K562 (cell line): ENCODE data around the gene MICU1. TPM values are rescaled to one million over a fixed set of nuclear protein-coding genes. Genes with fewer than 3 reads are reported as not detected.

Experiments used
- BHLHE40 ChIP-seq: IDR thresholded peaks from 2 replicates; pipeline ENCODE4 v1.6.1; 2011; ENCODE audit warnings: low read length, improper control_type of control experiment
- CCAR2 ChIP-seq: fragments of 200-400 bp; formaldehyde crosslinking; IDR thresholded peaks from 2 replicates; pipeline ENCODE4 v1.6.1; 2017; ENCODE audit warnings: mild to moderate bottlenecking, low read depth, low read length
- DDX20 ChIP-seq: fragments of 450-650 bp; IDR thresholded peaks from 2 replicates; pipeline ENCODE4 v1.6.1; 2016; ENCODE audit warnings: missing genetic modification characterization, low read depth, mild to moderate bottlenecking, missing compliant biosample characterization, moderate library complexity
- E2F1 ChIP-seq: sonication (generic); formaldehyde crosslinking; IDR thresholded peaks from 2 replicates; pipeline ENCODE4 v1.8.1; 2023; ENCODE audit warnings: mild to moderate bottlenecking, missing genetic modification reagents, moderate library complexity
- EGR1 ChIP-seq: fragments of 450-650 bp; conservative IDR thresholded peaks from 2 replicates; pipeline ENCODE4 v1.6.1; 2017; ENCODE audit warnings: mild to moderate bottlenecking
- EHMT2 ChIP-seq: fragments of 450-650 bp; IDR thresholded peaks from 2 replicates; pipeline ENCODE4 v1.6.1; 2018; ENCODE audit warnings: antibody characterized with exemption
- GATAD2A ChIP-seq: fragments of 450-650 bp; IDR thresholded peaks from 2 replicates; pipeline ENCODE4 v1.6.1; 2017
- KHSRP ChIP-seq: fragments of 450-650 bp; IDR thresholded peaks from 2 replicates; pipeline ENCODE4 v1.6.1; 2017
- MYC ChIP-seq, 2 experiments: fragments of 250-450 bp in 1 of 2; sonication (Bioruptor Pico) in 1 of 2; IDR thresholded peaks; 2 replicates each; pipeline versions ENCODE4 v1.5.1 to v1.6.1; 2012 to 2021; ENCODE audit warnings: low read depth in 2 of 2, borderline replicate concordance in 1 of 2, improper control_type of control experiment in 1 of 2, low read length in 1 of 2, mild to moderate bottlenecking in 1 of 2, moderate library complexity in 1 of 2
- NONO ChIP-seq, 2 experiments: fragments of 200-400 bp in 1 of 2; fragments of 450-650 bp in 1 of 2; formaldehyde crosslinking in 1 of 2; IDR thresholded peaks; 2 replicates each; pipeline ENCODE4 v1.6.1; 2017; ENCODE audit warnings: low read depth in 2 of 2, mild to moderate bottlenecking in 2 of 2, moderate library complexity in 2 of 2, low read length in 1 of 2
- PATZ1 ChIP-seq: fragments of 250-450 bp; sonication (Bioruptor Pico); IDR thresholded peaks from 2 replicates; pipeline ENCODE4 v1.5.0; 2020; ENCODE audit warnings: mild to moderate bottlenecking, borderline replicate concordance
- PHF8 ChIP-seq: fragments of 200-600 bp; sonication (generic); IDR thresholded peaks from 2 replicates; pipeline ENCODE4 v1.6.1; 2012; ENCODE audit warnings: mixed run types, mild to moderate bottlenecking, inconsistent platforms, low read length, moderate library complexity, borderline replicate concordance
- RBM15 ChIP-seq: fragments of 200-400 bp; formaldehyde crosslinking; IDR thresholded peaks from 2 replicates; pipeline ENCODE4 v1.6.1; 2018; ENCODE audit warnings: mild to moderate bottlenecking, low read length, moderate library complexity; ENCODE audit not compliant: insufficient read depth
- STAT5A ChIP-seq: IDR thresholded peaks from 2 replicates; pipeline ENCODE4 v1.6.1; 2012; ENCODE audit warnings: low read length, inconsistent platforms, borderline replicate concordance
- ZNF398 ChIP-seq: fragments of 250-450 bp; sonication (Bioruptor Pico); IDR thresholded peaks from 2 replicates; pipeline ENCODE4 v1.8.0; 2021; ENCODE audit warnings: moderate library complexity, mild to moderate bottlenecking, inconsistent platforms
- polyA plus RNA-seq, 8 experiments: library from polyadenylated mRNA; depleted of rRNA in 4 of 8; stranded (reverse) in 5 of 8; unstranded in 3 of 8; fragments of >200 nt; fragmentation: Nextera tagmentation in 2 of 8; fragmentation: Illumina TruSeq in 1 of 8; extraction: Ambion mirVana in 2 of 8; extraction: Trizol in 1 of 8; gene quantifications; 2 replicates each; pipeline versions ENCODE4 v1.2.1 to v1.2.3, GENCODE V29; 2011 to 2014; ENCODE audit warnings: inconsistent platforms in 1 of 8, missing spikeins in 1 of 8
- total RNA-seq, 7 experiments: library from RNA; depleted of rRNA in 6 of 7; stranded (reverse); fragments of >200 nt in 6 of 7; fragmentation: Illumina TruSeq in 2 of 7; extraction: Trizol in 2 of 7; gene quantifications; 2 replicates each; pipeline versions ENCODE4 v1.2.1 to v1.2.3, GENCODE V29; 2011 to 2021; ENCODE audit warnings: low replicate concordance in 1 of 7
- TF ChIP-seq, protein P1 (sequence below): IDR thresholded peaks from 3 replicates; pipeline ENCODE4 v1.6.1; 2011; ENCODE audit warnings: borderline replicate concordance, mild to moderate bottlenecking, moderate library complexity; ENCODE audit not compliant: insufficient read length; ENCODE audit errors: extremely low read depth

Gene MICU1
- total and polyA plus RNA-seq, 9 of the 15 experiments (the other 6 are each of a cell fraction or from before 2014, with no cell fraction given), result 29.3 to 76.8 (median 48.4) TPM

- no peak for TF ChIP-seq PATZ1
- TF ChIP-seq CCAR2, result no peak
- no peak for TF ChIP-seq DDX20 (tag)
- TF ChIP-seq, protein P1, sequence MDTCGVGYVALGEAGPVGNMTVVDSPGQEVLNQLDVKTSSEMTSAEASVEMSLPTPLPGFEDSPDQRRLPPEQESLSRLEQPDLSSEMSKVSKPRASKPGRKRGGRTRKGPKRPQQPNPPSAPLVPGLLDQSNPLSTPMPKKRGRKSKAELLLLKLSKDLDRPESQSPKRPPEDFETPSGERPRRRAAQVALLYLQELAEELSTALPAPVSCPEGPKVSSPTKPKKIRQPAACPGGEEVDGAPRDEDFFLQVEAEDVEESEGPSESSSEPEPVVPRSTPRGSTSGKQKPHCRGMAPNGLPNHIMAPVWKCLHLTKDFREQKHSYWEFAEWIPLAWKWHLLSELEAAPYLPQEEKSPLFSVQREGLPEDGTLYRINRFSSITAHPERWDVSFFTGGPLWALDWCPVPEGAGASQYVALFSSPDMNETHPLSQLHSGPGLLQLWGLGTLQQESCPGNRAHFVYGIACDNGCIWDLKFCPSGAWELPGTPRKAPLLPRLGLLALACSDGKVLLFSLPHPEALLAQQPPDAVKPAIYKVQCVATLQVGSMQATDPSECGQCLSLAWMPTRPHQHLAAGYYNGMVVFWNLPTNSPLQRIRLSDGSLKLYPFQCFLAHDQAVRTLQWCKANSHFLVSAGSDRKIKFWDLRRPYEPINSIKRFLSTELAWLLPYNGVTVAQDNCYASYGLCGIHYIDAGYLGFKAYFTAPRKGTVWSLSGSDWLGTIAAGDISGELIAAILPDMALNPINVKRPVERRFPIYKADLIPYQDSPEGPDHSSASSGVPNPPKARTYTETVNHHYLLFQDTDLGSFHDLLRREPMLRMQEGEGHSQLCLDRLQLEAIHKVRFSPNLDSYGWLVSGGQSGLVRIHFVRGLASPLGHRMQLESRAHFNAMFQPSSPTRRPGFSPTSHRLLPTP, result no peak
- TF ChIP-seq RBM15, result 0 out of 2 replicates have a peak, but pooled peaks have one; percentile 39
- TF ChIP-seq E2F1 (CRISPR knock-in tag), result no peak; the same call in 1 of the 2 replicates
- no peak for TF ChIP-seq EGR1
- no peak for TF ChIP-seq NONO (IDR thresholded peaks at IDR 0.05; ENCODE audit: low read depth in 2 of 2, low read length in 1 of 2)
- 0 out of 2 replicates have a peak, but pooled peaks have one; percentile 25 for TF ChIP-seq MYC (IDR thresholded peaks at IDR 0.05; ENCODE audit: low read depth, low read length)
- no peak for TF ChIP-seq MYC (CRISPR knock-in tag; IDR thresholded peaks at IDR 0.05; ENCODE audit: borderline replicate concordance, low read depth)
- peak; percentile 61; the same call in 1 of the 2 replicates for TF ChIP-seq GATAD2A
- TF ChIP-seq KHSRP, result no peak
- peak; percentile 83 for TF ChIP-seq BHLHE40
- TF ChIP-seq PHF8, result no peak
- no peak for TF ChIP-seq EHMT2
- no peak for TF ChIP-seq STAT5A
- no peak for TF ChIP-seq ZNF398 (CRISPR knock-in tag)
Observed at GRCh38 chr10:72319416-72320254, 306.2 kb downstream of the MICU1 start (continued).
